NCI-H510A treated with DMSO at 0.1 percent for 48 hours (cell line): ENCODE measurements around the gene CNOT11.
"Not testable (repeated sequence)": the region's sequence is repeated elsewhere in the genome, so short reads cannot be mapped to it uniquely, and the experiment has no call there.

Experiments
- DNase-seq: peaks from one replicate; lab custom pipeline; 2025; lab: John Stamatoyannopoulos, UW

CNOT11 gene

DNA sequence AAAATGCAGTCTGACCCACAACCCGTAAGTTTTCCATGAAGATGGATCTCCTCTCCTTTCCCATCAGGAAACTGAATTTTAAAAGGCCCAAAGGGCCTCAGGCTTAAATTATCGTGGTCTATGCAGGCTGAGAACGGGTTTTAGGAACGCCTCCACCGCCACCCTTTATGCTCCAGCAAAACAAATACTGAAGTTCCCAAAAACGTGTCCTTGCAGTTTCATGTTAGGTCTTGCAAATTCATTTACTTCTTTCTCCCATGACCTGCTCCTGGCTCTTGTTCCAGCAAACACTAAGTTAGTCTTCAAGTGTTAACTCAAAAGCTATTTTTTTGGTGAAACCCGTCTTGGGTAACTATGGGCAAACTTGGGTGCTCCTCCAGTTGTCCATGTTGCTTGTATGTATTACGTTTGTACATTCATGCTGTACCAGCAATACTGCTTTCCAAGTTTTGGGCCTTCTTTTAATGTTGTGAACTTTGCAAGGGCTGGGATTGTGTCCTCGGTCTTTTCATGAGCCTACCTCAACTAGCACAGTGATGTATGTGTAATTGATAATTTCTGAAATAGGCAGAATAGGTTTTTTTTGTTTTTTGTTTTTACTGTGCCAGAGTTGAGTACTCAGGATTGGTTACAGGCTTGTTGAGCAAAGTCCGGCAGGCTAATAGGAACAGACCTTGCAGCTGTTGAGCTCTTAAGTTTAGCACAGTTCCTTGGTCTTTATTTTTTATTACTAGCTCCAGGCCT is 57.6 kb downstream of the CNOT11 start:
- no peak for DNase-seq

DNA sequence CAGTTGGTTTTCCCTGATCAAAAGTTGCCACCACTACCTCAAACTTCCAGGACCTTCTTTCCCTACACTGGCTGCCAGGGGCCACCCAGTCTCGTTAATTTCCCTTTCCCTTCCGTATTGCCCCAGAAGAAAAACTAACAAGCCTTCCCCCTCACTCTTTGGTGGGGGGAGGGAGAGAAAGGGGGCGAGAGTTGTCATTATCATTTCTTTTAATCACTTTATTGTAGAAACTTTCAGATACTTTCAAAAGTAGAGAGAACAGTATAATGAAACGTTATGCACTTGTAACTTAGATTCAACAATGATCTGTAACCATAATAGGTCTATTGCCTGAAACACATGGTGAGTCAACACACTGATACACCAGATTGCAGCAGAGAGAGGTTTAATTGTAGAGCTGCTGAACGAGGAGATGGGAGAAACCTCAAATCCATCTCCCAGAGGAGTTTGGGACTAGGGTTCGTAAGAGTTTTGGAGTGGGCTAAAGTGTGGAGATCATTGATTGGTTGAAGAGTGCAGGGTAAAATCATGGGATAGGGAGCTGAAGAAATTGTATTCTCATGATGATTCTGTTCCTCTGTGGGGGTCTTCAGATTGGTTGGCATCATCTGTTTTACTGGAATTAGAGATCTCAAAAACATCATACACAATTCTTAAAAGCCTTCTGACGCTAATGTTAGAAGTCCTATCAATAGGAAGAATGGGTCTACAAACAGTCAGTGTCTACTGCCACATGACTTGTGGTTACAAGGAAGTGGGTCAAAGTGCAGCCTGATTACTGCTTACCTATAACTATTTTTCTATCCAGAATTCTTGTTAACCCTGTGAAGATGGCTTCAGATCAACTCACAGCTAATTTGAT is 58.4 kb downstream of the CNOT11 start:
- no peak for DNase-seq

DNA sequence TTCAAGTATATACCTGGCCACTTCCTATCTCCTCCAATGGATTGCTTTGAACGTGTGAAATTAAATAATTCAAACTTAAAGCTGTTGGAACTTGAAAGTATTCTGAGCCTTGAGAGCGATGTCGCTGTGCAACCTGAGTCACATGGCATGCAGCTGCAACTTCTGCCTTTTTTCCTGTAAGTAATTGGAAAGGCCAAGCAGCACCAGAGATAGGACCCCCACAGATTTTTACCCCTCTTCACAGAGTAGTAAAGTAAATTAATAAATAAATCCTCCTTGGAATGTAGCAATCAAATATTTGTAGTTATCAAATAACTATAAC is 59.0 kb downstream of the CNOT11 start:
- DNase-seq, result no peak

DNA sequence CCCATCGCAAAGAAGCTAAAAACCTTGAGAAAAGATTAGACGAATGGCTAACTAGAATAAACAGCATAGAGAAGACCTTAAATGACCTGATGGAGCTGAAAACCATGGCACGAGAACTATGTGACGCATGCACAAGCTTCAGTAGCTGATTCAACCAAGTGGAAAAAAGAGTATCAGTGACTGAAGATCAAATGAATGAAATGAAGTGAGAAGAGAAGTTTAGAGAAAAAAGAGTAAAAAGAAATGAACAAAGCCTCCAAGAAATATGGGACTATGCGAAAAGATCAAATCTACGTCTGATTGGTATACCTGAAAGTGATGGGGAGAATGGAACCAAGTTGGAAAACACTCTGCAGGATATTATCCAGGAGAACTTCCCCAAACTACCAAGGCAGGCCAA is 63.9 kb downstream of the CNOT11 start:
- DNase-seq, result not testable (repeated sequence)
